Thymus (tissue), 11 donors: ENCODE measurements around the gene TMED9. TPM values are rescaled to one million over a fixed set of nuclear protein-coding genes. Genes with fewer than 3 reads are reported as not detected.

ENCODE experiments used
- DNase-seq, 9 donors: peaks; one replicate each; pipeline ENCODE4 v3.0.0-alpha.2; 2013; ENCODE audit warnings: low spot score in 9 of 9, low read depth in 6 of 9, missing footprints in 1 of 9
- H3K27ac ChIP-seq, 2 donors: one replicate each; pipeline ENCODE4 v1.5.1; 2013; ENCODE audit warnings: control low read depth in 1 of 2, low read depth in 1 of 2, low read length in 1 of 2, mild to moderate bottlenecking in 1 of 2, moderate library complexity in 1 of 2
- H3K27me3 ChIP-seq, 2 donors: one replicate each; pipeline ENCODE4 v1.5.1; 2013; ENCODE audit warnings: low read length in 1 of 2; ENCODE audit not compliant: control insufficient read depth in 2 of 2, insufficient read depth in 1 of 2
- H3K36me3 ChIP-seq, 2 donors: one replicate each; pipeline ENCODE4 v1.5.1; 2013; ENCODE audit warnings: low read length in 1 of 2, mild to moderate bottlenecking in 1 of 2, moderate library complexity in 1 of 2; ENCODE audit not compliant: control insufficient read depth in 2 of 2, insufficient read depth in 2 of 2
- H3K4me1 ChIP-seq, 2 donors: one replicate each; pipeline ENCODE4 v1.5.1; 2013; ENCODE audit warnings: low read length in 2 of 2; ENCODE audit not compliant: control insufficient read depth in 2 of 2, insufficient read depth in 2 of 2
- H3K4me3 ChIP-seq, 2 donors: one replicate each; pipeline ENCODE4 v1.5.1; 2013; ENCODE audit warnings: low read length in 2 of 2, control low read depth in 1 of 2, mild to moderate bottlenecking in 1 of 2
- H3K9me3 ChIP-seq, 2 donors: one replicate each; pipeline ENCODE4 v1.5.1; 2013; ENCODE audit warnings: low read length in 1 of 2, mild to moderate bottlenecking in 1 of 2; ENCODE audit not compliant: control insufficient read depth in 2 of 2, insufficient read depth in 1 of 2
- WGBS: extraction: QIAGEN DNeasy Blood & Tissue Kit; methylation state at CpG from one replicate; pipeline ENCODE4 v1.1.7; 2013; 5-methylcytosine and 5-hydroxymethylcytosine counted together
- polyA plus RNA-seq: library from polyadenylated mRNA; stranded (reverse); fragments of 200-250 nt; gene quantifications from one replicate; pipeline ENCODE4 v1.2.3, GENCODE V29; 2013
- total RNA-seq: library from RNA; stranded (reverse); fragments of 120-200 nt; gene quantifications from one replicate; pipeline ENCODE4 v1.2.4, GENCODE V29; 2013
- donor health status: healthy.

Gene TMED9
- total and polyA plus RNA-seq, 2 donors: 37.9 to 104 TPM

- Histone ChIP-seq H3K9me3 (no peaks in the 10 kb centered on the region), H3K4me1 (no peaks in the 10 kb centered on the region), H3K36me3 (no peaks in the 10 kb centered on the region), H3K27ac (no peak overlapping the region), H3K27me3 (peaks cover 0 to 5% of the 10 kb centered on the region in 2 donors), H3K4me3 (no peak overlapping the region)
- 90% methylated on average over 8 of the region's 8 CpGs for WGBS
- no peak for DNase-seq
Observed at GRCh38 chr5:177565046-177565445, 27.0 kb upstream of the TMED9 start.

DNA sequence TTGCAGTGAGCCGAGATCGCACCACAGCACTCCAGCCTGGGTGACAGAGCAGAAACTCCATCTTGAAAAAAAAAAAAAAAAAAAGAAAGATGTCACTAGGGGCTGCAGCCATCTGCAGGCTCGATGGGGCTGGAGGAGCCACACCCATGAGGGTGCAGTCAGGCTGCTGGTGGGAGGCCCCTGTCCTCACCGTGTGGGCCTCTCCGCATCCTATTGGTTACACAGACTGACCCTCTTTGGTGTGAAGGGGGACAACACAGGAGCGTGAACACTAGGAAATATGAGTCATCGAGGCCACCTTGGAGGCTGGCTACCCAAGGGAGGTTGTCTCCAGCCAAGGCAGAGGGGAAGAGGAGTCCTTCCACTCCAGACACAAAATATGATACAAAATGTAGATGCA, 23.7 kb upstream of the TMED9 start:
- H3K9me3 ChIP-seq: no peaks in the 10 kb centered on the region
- H3K27me3 ChIP-seq: peaks cover 0 to 5% of the 10 kb centered on the region in 2 donors
- 84% methylated on average over 7 of the region's 7 CpGs for WGBS
- H3K4me3 ChIP-seq: no peak overlapping the region
- no peaks in the 10 kb centered on the region for H3K36me3 ChIP-seq
- H3K4me1 ChIP-seq: no peaks in the 10 kb centered on the region
- no peak overlapping the region for H3K27ac ChIP-seq
- DNase-seq: no peak

DNA sequence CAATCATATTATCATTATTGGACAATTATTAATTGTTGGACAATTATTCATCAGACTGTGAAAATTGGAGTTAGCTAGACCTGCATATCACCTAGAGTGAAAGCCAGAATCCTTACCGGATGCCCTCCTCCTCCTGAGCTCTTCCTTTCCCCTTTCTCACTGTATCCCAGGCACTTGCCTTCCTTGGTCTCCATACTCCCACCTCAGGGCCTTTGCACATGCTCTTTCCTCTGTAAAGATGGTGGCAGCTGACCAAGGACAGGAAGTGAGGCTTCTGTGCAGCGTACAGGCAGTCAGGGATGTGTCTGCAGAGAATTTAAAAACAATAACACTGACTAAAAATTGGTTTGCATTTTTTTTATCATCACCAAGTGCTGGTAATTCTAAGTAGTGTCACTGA, 22.1 kb upstream of the TMED9 start:
- H3K27ac ChIP-seq: no peak overlapping the region
- DNase-seq: no peak
- no peaks in the 10 kb centered on the region for H3K4me1 ChIP-seq
- H3K9me3 ChIP-seq: no peaks in the 10 kb centered on the region
- WGBS: 78% methylated on average over 2 of the region's 2 CpGs
- no peaks in the 10 kb centered on the region for H3K36me3 ChIP-seq
- peaks cover 0 to 7% of the 10 kb centered on the region in 2 donors for H3K27me3 ChIP-seq
- no peak overlapping the region for H3K4me3 ChIP-seq

- Histone ChIP-seq H3K4me3 (no peak overlapping the region), H3K9me3 (no peaks in the 10 kb centered on the region), H3K4me1 (no peaks in the 10 kb centered on the region), H3K27ac (no peak overlapping the region), H3K36me3 (no peaks in the 10 kb centered on the region), H3K27me3 (peaks cover 0 to 2% of the 10 kb centered on the region in 2 donors)
- 48% methylated on average over 1 of the region's 1 CpG for WGBS
- no peak for DNase-seq
Observed at GRCh38 chr5:177575488-177575887, 16.5 kb upstream of the TMED9 start.

DNA sequence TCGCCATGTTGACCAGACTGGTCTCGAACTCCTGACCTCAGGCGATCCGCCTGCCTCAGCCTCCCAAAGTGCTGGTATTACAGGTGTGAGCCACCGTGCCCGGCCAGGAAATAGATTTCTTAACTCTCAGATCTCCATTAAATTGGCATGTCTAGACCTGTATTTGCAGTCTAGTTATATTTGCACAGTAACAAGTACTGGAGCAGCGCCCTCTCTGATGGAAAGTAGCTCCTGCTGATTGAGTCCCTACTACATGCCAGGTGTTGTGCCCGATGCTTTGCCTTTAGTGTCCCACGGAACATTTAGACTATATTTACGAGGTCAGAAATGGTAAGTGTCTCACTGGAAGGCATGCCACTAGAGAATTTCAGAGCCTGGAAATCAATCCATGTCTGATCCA, 15.8 kb upstream of the TMED9 start:
- Histone ChIP-seq H3K27me3 (peaks cover 0 to 2% of the 10 kb centered on the region in 2 donors), H3K4me1 (no peaks in the 10 kb centered on the region), H3K36me3 (no peaks in the 10 kb centered on the region), H3K9me3 (no peaks in the 10 kb centered on the region), H3K4me3 (no peak overlapping the region), H3K27ac (no peak overlapping the region)
- WGBS: 88% methylated on average over 10 of the region's 10 CpGs
- DNase-seq: no peak

GRCh38 chr5:177578316-177578715, 13.7 kb upstream of the TMED9 start:
- DNase-seq: no peak
- H3K27ac ChIP-seq: no peak overlapping the region
- no peaks in the 10 kb centered on the region for H3K4me1 ChIP-seq
- no peaks in the 10 kb centered on the region for H3K36me3 ChIP-seq
- WGBS: 95% methylated on average over 8 of the region's 8 CpGs
- no peaks in the 10 kb centered on the region for H3K9me3 ChIP-seq
- no peak overlapping the region for H3K4me3 ChIP-seq
- peaks cover 0 to 2% of the 10 kb centered on the region in 2 donors for H3K27me3 ChIP-seq

- Histone ChIP-seq H3K4me3 (no peak overlapping the region), H3K9me3 (no peaks in the 10 kb centered on the region), H3K27ac (no peak overlapping the region), H3K36me3 (peaks cover 2 to 3% of the 10 kb centered on the region in 2 donors), H3K27me3 (peaks cover 5 to 34% of the 10 kb centered on the region in 2 donors), H3K4me1 (peaks cover 8 to 16% of the 10 kb centered on the region in 2 donors)
- WGBS: 67% methylated on average over 13 of the region's 13 CpGs
- DNase-seq: no peak
Observed at GRCh38 chr5:177588413-177588909, 3.5 kb upstream of the TMED9 start.

DNA sequence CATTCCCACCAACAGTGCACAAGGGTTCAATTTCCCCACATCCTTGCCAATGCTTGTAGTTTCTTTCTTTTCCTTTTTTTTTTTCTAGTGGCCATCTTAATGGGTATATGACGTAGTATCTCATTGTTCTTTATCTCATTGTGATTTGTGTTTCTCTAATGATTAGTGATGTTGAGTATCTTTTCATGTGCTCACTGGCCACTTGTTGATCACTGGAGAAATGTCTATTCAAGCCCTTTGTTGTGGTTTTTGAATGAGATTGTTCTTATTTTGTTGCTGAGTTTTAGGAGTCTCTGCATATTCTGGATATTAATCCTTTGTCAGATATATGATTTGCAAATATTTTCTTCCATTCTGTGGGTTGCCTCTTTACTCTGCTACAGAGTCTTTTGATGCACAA, 1.6 kb upstream of the TMED9 start:
- Histone ChIP-seq H3K4me3 (no peak overlapping the region), H3K9me3 (no peaks in the 10 kb centered on the region), H3K4me1 (peaks cover 8 to 16% of the 10 kb centered on the region in 2 donors), H3K27me3 (peaks cover 5 to 25% of the 10 kb centered on the region in 2 donors), H3K36me3 (peaks cover 21 to 22% of the 10 kb centered on the region in 2 donors), H3K27ac (no peak overlapping the region)
- DNase-seq: no peak
- WGBS: 95% methylated on average over 1 of the region's 1 CpG

- peaks cover 8 to 16% of the 10 kb centered on the region in 2 donors for H3K4me1 ChIP-seq
- H3K27me3 ChIP-seq: peaks cover 5 to 23% of the 10 kb centered on the region in 2 donors
- H3K9me3 ChIP-seq: no peaks in the 10 kb centered on the region
- peaks cover 33 to 34% of the 10 kb centered on the region in 2 donors for H3K36me3 ChIP-seq
- peak overlapping the region; percentile 77 to 98 for H3K4me3 ChIP-seq
- DNase-seq: no peak
- WGBS: 20% methylated on average over 8 of the region's 8 CpGs
- H3K27ac ChIP-seq: no peak overlapping the region
Observed at GRCh38 chr5:177591690-177592009, 353 bp upstream of the TMED9 start.

GRCh38 chr5:177592905-177593304, 902 bp downstream of the TMED9 start:
- 87% methylated on average over 13 of the region's 13 CpGs for WGBS
- peaks cover 36 to 37% of the 10 kb centered on the region in 2 donors for H3K36me3 ChIP-seq
- DNase-seq: no peak

More at GRCh38 chr5:177592905-177593304, 902 bp downstream of the TMED9 start:
- peak overlapping the region; percentile 77 to 98 for H3K4me3 ChIP-seq
- H3K27me3 ChIP-seq: peaks cover 5 to 23% of the 10 kb centered on the region in 2 donors
- H3K27ac ChIP-seq: no peak overlapping the region
- H3K9me3 ChIP-seq: no peaks in the 10 kb centered on the region
- H3K4me1 ChIP-seq: peaks cover 8 to 16% of the 10 kb centered on the region in 2 donors
